ENCODE measurements around the gene SLC38A5.

Gene SLC38A5

DNA sequence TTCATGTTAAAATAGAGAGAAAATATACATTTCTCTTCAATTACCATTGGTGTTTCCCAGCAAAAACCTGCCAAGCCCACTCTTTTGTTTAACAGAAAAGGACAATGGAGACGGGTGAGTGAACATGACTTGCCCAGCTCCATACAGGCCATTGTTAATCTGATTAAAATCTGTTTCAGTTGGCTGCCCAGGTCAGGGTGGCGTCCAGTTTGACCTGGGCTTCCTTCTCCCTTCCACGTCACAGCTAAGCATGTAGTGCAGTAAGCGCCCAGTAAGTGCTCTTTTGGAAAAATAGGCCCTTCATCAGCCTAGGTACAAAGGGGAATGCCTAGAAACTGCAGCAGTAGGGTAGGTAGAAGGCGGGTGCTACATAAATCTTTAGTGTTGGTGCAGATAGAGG lies 37.2 kb upstream of the SLC38A5 start:
- POLR2A ChIA-PET: no interaction called here
- TF ChIP-seq, protein P1, sequence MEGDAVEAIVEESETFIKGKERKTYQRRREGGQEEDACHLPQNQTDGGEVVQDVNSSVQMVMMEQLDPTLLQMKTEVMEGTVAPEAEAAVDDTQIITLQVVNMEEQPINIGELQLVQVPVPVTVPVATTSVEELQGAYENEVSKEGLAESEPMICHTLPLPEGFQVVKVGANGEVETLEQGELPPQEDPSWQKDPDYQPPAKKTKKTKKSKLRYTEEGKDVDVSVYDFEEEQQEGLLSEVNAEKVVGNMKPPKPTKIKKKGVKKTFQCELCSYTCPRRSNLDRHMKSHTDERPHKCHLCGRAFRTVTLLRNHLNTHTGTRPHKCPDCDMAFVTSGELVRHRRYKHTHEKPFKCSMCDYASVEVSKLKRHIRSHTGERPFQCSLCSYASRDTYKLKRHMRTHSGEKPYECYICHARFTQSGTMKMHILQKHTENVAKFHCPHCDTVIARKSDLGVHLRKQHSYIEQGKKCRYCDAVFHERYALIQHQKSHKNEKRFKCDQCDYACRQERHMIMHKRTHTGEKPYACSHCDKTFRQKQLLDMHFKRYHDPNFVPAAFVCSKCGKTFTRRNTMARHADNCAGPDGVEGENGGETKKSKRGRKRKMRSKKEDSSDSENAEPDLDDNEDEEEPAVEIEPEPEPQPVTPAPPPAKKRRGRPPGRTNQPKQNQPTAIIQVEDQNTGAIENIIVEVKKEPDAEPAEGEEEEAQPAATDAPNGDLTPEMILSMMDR (IDR thresholded peaks at IDR 0.05; ENCODE audit: control extremely low read depth, extremely low read depth, low read depth, missing control alignments): no peak
- CTCF ChIA-PET: no interaction called here
- no peak for DNase-seq (ENCODE audit: extremely low spot score)

DNA sequence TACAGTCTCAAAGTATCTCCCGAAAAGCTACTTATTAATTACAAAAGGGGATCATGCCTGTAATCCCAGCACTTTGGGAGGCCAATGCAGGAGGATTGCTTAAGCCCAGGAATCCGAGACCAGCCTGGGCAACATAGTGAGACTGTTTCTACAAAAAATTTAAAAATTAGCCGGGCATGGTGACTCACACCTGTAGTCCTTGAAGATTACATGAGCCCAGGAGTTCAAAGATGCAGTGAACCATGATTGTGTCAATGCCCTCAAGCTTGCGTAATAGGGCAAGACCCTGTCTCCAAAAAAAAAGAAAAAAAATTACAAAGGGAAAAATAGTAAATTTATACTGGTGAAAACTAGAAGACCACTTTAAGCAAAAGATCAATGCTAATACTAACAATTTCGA lies 35.4 kb upstream of the SLC38A5 start:
- TF ChIP-seq, protein P1 (IDR thresholded peaks at IDR 0.05; ENCODE audit: control extremely low read depth, extremely low read depth, low read depth, missing control alignments): no peak
- ChIA-PET CTCF (no interaction called here), POLR2A (no interaction called here)
- DNase-seq (ENCODE audit: extremely low spot score): no peak

DNA sequence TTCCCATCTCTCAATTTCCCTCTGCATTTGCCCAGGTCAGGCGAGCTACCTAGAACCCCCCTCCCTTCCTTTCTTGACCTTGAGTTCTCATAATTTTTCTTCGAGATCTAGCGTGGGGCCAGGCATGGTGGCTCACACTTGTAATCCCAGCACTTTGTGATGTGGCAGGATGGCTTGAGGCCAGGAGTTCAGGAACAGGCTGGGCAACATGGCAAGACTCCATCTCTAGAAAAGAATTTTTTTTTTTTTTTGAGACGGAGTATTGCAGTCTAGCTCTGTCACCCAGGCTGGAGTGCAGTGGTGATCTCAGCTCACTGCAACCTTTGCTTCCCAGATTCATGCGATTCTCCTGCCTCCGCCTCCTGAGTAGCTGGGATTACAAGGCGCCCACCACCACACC lies 34.2 kb upstream of the SLC38A5 start:
- no peak for DNase-seq (ENCODE audit: extremely low spot score)
- ChIA-PET CTCF (no interaction called here), POLR2A (no interaction called here)
- TF ChIP-seq, protein P1 (IDR thresholded peaks at IDR 0.05; ENCODE audit: control extremely low read depth, extremely low read depth, low read depth, missing control alignments): no peak

DNA sequence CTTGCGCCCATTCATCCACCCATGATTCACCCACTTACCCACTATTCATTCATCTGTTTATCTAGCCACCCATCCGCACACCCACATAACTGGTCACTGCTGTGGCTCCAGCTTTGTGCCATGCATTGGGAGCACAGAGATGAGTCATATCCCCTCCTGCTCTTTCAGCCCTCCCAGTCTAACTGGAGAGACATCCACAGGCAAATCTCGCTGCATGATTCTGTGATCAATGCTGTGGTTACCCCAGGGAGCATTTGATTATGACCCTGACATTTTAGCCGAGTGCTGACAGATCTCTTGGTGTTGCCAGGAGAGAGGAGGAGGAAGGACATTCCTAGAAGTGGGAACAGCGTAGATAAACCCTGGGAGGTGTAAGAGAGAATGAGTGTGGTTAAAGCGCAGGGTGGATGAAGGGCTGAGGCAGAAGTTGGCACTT lies 28.3 kb upstream of the SLC38A5 start:
- CTCF ChIA-PET: no interaction called here
- POLR2A ChIA-PET: no interaction called here
- TF ChIP-seq, protein P1 (IDR thresholded peaks at IDR 0.05; ENCODE audit: control extremely low read depth, extremely low read depth, low read depth, missing control alignments): no peak
- DNase-seq (ENCODE audit: extremely low spot score): no peak

DNA sequence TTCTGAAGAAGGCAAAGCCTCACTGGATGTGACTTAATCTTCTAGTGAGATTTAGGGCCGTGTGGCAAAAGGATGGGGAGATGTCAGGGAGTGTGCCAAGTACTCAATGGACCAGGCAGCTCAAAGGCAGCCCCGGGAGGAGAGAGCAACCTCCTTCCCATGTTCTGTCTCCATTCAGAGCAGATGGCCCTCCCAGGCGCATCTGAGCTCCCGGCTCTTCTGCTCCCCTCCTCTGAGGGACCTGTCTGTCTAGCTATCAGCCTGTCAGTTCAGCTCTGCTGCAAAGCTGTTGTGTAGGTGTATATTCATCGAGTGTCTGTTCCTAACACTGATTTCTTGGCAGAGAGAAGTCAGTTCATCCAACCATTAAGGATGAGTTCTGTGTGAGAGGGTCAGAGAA lies 27.8 kb upstream of the SLC38A5 start:
- POLR2A ChIA-PET: no interaction called here
- CTCF ChIA-PET: no interaction called here
- TF ChIP-seq, protein P1 (IDR thresholded peaks at IDR 0.05; ENCODE audit: control extremely low read depth, extremely low read depth, low read depth, missing control alignments): no peak
- no peak for DNase-seq (ENCODE audit: extremely low spot score)

DNA sequence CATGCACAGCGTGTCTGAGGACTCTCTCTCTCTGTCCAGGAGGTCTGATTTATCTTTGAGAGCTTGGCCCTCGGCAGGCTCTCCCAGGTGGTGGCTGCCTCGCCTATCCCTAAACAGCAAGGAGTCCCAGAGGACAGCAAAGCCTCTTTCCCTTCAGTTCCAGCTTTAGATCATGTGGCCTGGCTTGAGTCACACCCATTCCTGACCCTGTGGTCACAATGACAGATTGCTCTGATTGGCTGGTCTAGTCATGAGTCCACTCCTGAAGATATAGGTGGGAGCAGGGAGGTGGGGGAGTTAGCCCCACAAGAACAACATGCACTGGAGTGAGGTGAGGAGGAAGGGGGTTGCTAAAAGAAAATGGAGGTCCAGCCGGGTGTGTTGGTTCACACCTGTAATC lies 26.6 kb upstream of the SLC38A5 start:
- no peak for DNase-seq (ENCODE audit: extremely low spot score)
- TF ChIP-seq, protein P1 (IDR thresholded peaks at IDR 0.05; ENCODE audit: control extremely low read depth, extremely low read depth, low read depth, missing control alignments): no peak
- POLR2A ChIA-PET: no interaction called here
- CTCF ChIA-PET: no interaction called here

DNA sequence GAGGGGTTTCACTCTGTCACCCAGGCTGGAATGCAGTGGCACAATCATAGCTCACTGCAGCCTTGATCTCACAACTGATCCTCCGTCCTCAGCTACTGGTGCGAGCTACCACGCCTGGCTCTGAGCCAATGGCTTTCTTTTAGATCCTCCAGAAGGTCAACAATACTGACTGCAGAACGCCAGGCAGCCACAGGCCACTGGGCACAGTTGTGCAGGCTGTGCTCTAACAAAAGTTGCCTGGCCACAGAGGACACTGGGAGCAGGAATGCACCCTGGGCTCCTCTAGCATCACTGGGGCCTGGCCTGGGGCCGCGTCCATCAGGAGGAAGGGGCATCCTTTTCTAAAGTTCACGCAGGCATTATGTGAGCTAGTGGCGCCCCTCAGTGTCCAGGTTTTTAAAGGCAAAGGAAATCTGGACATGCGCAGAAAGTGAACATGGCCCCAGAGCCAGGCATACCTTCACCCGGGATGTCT lies 23.9 kb upstream of the SLC38A5 start:
- DNase-seq (ENCODE audit: extremely low spot score): no peak
- TF ChIP-seq, protein P1 (IDR thresholded peaks at IDR 0.05; ENCODE audit: control extremely low read depth, extremely low read depth, low read depth, missing control alignments): peak; percentile 7
- CTCF ChIA-PET: interaction anchor here (1.0 to 2.9 kb wide), 6 partner anchors 9 to 409 kb away, joined by 3 to 18 read pairs (median 5); partner anchors contain the start of gene SLC38A5
- POLR2A ChIA-PET: no interaction called here
